ENCODE results near the gene MYO3B. TPM values are rescaled to one million over a fixed set of nuclear protein-coding genes. Genes with fewer than 3 reads are reported as not detected.
"Not testable (repeated sequence)": the region's sequence is repeated elsewhere in the genome, so short reads cannot be mapped to it uniquely, and the experiment has no call there.

MYO3B gene
- total RNA-seq, 1 donor, result under 0.01 TPM

GRCh38 chr2:170660409-170660808 is 482.5 kb downstream of the MYO3B start:
- no peak for DNase-seq (ENCODE audit: low read depth in 2 of 3, low spot score in 2 of 3)

- DNase-seq (ENCODE audit: low read depth in 2 of 3, low spot score in 2 of 3), result no peak
These were observed 487.8 kb downstream of the MYO3B start for GRCh38 chr2:170665743-170666142.

GRCh38 chr2:170669909-170670308 is 492.0 kb downstream of the MYO3B start:
- DNase-seq (ENCODE audit: low read depth in 2 of 3, low spot score in 2 of 3), result no peak

GRCh38 chr2:170670651-170671050 is 492.7 kb downstream of the MYO3B start:
- no peak for DNase-seq (ENCODE audit: low read depth in 2 of 3, low spot score in 2 of 3)

GRCh38 chr2:170671079-170671478 is 493.1 kb downstream of the MYO3B start:
- no peak for DNase-seq (ENCODE audit: low read depth in 2 of 3, low spot score in 2 of 3)

GRCh38 chr2:170674282-170674681 is 496.3 kb downstream of the MYO3B start:
- not testable (repeated sequence) for DNase-seq (ENCODE audit: low read depth in 2 of 3, low spot score in 2 of 3)

- DNase-seq (ENCODE audit: low read depth in 2 of 3, low spot score in 2 of 3), result no peak
These were observed 497.8 kb downstream of the MYO3B start for GRCh38 chr2:170675701-170676100.

GRCh38 chr2:170679607-170680079 is 501.7 kb downstream of the MYO3B start:
- DNase-seq (ENCODE audit: low read depth in 2 of 3, low spot score in 2 of 3), result no peak

- no peak for DNase-seq (ENCODE audit: low read depth in 2 of 3, low spot score in 2 of 3)
These were observed 502.4 kb downstream of the MYO3B start for GRCh38 chr2:170680172-170680941.

- no peak for DNase-seq (ENCODE audit: low read depth in 2 of 3, low spot score in 2 of 3)
These were observed 503.4 kb downstream of the MYO3B start for GRCh38 chr2:170681311-170681710.

- DNase-seq (ENCODE audit: low read depth in 2 of 3, low spot score in 2 of 3), result no peak
These were observed 507.6 kb downstream of the MYO3B start for GRCh38 chr2:170685591-170685990.

- no peak for DNase-seq (ENCODE audit: low read depth in 2 of 3, low spot score in 2 of 3)
These were observed 511.5 kb downstream of the MYO3B start for GRCh38 chr2:170689481-170689880.

GRCh38 chr2:170690640-170691039 is 512.7 kb downstream of the MYO3B start:
- no peak for DNase-seq (ENCODE audit: low read depth in 2 of 3, low spot score in 2 of 3)

- DNase-seq (ENCODE audit: low read depth in 2 of 3, low spot score in 2 of 3), result no peak
These were observed 516.4 kb downstream of the MYO3B start for GRCh38 chr2:170694316-170694715.

- no peak for DNase-seq (ENCODE audit: low read depth in 2 of 3, low spot score in 2 of 3)
These were observed 517.8 kb downstream of the MYO3B start for GRCh38 chr2:170695521-170696410.

- no peak for DNase-seq (ENCODE audit: low read depth in 2 of 3, low spot score in 2 of 3)
These were observed 519.0 kb downstream of the MYO3B start for GRCh38 chr2:170696948-170697347.

- no peak for DNase-seq (ENCODE audit: low read depth in 2 of 3, low spot score in 2 of 3)
These were observed 523.1 kb downstream of the MYO3B start for GRCh38 chr2:170701011-170701410.

GRCh38 chr2:170703776-170704476 is 526.0 kb downstream of the MYO3B start:
- DNase-seq (ENCODE audit: low read depth in 2 of 3, low spot score in 2 of 3), result no peak
